ENCODE results near the gene KMT5B.
"Not testable (repeated sequence)": the region's sequence is repeated elsewhere in the genome, so short reads cannot be mapped to it uniquely, and the experiment has no call there.

DNA sequence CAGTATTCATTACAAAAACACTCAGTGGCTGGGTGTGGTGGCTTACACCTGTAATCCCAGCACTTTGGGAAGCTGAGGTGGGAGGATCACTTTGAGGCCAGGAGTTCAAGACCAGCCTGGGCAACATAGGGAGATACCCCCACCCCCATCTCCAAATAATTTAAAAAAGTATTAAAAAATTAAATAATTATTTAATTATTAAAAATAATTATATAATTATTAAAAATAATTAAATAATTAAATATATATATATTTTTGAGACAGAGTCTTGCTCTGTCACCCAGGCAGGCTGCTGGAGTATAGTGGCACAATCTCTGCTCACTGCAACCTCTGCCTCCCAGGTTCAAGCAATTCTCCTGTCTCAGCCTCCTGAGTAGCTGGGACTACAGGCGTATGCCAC is 30.8 kb upstream of the KMT5B start:
- TF ChIP-seq, protein P1, sequence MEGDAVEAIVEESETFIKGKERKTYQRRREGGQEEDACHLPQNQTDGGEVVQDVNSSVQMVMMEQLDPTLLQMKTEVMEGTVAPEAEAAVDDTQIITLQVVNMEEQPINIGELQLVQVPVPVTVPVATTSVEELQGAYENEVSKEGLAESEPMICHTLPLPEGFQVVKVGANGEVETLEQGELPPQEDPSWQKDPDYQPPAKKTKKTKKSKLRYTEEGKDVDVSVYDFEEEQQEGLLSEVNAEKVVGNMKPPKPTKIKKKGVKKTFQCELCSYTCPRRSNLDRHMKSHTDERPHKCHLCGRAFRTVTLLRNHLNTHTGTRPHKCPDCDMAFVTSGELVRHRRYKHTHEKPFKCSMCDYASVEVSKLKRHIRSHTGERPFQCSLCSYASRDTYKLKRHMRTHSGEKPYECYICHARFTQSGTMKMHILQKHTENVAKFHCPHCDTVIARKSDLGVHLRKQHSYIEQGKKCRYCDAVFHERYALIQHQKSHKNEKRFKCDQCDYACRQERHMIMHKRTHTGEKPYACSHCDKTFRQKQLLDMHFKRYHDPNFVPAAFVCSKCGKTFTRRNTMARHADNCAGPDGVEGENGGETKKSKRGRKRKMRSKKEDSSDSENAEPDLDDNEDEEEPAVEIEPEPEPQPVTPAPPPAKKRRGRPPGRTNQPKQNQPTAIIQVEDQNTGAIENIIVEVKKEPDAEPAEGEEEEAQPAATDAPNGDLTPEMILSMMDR (conservative IDR thresholded peaks at IDR 0.05; ENCODE audit: low read depth, low read length) = not testable (repeated sequence)
- not testable (repeated sequence) for TF ChIP-seq BHLHE40 (IDR thresholded peaks at IDR 0.05; ENCODE audit: low read depth, low read length); CHD1 (IDR thresholded peaks at IDR 0.05; ENCODE audit: low read depth, low read length); RAD21 (IDR thresholded peaks at IDR 0.05; ENCODE audit: low read length); MAZ (IDR thresholded peaks at IDR 0.05; ENCODE audit: borderline replicate concordance, low read depth, low read length); RFX5 (IDR thresholded peaks at IDR 0.05; ENCODE audit: low read depth, low read length); POLR2A (IDR thresholded peaks at IDR 0.05; ENCODE audit: low read depth, low read length); RCOR1 (IDR thresholded peaks at IDR 0.05; ENCODE audit: insufficient replicate concordance, low read length); MXI1 (IDR thresholded peaks at IDR 0.05; ENCODE audit: borderline replicate concordance, low read depth, low read length); CEBPB (IDR thresholded peaks at IDR 0.05; ENCODE audit: low read depth, low read length); FOS (IDR thresholded peaks at IDR 0.05; ENCODE audit: low read depth, low read length)
- TF ChIP-seq, protein P2, sequence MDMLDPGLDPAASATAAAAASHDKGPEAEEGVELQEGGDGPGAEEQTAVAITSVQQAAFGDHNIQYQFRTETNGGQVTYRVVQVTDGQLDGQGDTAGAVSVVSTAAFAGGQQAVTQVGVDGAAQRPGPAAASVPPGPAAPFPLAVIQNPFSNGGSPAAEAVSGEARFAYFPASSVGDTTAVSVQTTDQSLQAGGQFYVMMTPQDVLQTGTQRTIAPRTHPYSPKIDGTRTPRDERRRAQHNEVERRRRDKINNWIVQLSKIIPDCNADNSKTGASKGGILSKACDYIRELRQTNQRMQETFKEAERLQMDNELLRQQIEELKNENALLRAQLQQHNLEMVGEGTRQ (IDR thresholded peaks at IDR 0.05; ENCODE audit: low read depth, low read length) = not testable (repeated sequence)
- TF ChIP-seq, protein P3, sequence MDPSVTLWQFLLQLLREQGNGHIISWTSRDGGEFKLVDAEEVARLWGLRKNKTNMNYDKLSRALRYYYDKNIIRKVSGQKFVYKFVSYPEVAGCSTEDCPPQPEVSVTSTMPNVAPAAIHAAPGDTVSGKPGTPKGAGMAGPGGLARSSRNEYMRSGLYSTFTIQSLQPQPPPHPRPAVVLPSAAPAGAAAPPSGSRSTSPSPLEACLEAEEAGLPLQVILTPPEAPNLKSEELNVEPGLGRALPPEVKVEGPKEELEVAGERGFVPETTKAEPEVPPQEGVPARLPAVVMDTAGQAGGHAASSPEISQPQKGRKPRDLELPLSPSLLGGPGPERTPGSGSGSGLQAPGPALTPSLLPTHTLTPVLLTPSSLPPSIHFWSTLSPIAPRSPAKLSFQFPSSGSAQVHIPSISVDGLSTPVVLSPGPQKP (IDR thresholded peaks at IDR 0.05; ENCODE audit: borderline replicate concordance, low read depth, low read length) = not testable (repeated sequence)

Data from IMR-90 (cell line).